ENCODE data around the gene PGRMC2.

The PGRMC2 gene

DNA sequence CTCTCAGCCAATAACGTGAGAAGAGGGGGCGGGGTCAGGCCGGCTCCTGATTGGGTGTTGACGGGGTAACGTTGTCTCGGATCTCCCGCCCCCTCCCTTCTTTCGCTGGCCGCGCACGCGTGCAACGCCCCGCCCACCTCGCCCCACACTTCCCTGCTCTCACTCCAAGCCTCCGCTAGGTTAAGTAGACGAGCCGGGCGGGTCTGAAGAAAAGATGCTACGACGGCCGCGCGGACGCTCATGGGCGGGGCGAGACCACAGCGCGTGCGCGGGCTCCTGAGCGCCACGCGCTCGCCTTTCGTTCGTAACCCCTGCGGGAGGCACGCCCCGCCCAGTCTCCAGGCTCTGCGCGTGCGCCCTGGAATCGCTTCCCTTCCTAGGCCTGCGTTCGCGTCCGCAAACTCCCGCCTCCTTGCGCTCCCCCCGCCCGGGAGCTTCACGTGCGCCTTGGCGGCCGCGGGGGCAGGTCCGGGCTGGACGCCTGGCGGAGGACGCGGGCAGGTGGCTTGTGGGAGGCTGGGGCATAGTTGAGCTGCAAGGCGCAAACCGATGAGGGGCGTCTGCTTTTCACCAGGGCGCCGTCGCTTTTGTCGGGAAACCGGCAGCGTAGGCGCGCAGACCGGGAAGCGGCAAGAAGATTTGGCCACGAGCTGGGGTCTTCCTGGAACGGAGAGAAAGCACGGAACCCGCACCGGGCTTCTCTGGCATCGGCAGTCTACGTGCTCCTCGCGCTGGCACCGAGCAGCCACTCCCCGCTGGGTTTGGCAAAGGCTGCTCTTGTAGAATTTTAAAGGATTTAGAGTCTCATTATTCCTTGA lies 467 bp upstream of the PGRMC2 start:
- TF ChIP-seq, protein P1, sequence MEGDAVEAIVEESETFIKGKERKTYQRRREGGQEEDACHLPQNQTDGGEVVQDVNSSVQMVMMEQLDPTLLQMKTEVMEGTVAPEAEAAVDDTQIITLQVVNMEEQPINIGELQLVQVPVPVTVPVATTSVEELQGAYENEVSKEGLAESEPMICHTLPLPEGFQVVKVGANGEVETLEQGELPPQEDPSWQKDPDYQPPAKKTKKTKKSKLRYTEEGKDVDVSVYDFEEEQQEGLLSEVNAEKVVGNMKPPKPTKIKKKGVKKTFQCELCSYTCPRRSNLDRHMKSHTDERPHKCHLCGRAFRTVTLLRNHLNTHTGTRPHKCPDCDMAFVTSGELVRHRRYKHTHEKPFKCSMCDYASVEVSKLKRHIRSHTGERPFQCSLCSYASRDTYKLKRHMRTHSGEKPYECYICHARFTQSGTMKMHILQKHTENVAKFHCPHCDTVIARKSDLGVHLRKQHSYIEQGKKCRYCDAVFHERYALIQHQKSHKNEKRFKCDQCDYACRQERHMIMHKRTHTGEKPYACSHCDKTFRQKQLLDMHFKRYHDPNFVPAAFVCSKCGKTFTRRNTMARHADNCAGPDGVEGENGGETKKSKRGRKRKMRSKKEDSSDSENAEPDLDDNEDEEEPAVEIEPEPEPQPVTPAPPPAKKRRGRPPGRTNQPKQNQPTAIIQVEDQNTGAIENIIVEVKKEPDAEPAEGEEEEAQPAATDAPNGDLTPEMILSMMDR (conservative IDR thresholded peaks at IDR 0.05; ENCODE audit: control insufficient read depth, insufficient read depth, low read depth, low read length) = no peak
- H3K4me3 ChIP-seq (ENCODE audit: control insufficient read depth, low read depth, low read length) = peak overlapping the region; percentile 74
- peak; percentile 98 for DNase-seq (ENCODE audit: low read depth)

DNA sequence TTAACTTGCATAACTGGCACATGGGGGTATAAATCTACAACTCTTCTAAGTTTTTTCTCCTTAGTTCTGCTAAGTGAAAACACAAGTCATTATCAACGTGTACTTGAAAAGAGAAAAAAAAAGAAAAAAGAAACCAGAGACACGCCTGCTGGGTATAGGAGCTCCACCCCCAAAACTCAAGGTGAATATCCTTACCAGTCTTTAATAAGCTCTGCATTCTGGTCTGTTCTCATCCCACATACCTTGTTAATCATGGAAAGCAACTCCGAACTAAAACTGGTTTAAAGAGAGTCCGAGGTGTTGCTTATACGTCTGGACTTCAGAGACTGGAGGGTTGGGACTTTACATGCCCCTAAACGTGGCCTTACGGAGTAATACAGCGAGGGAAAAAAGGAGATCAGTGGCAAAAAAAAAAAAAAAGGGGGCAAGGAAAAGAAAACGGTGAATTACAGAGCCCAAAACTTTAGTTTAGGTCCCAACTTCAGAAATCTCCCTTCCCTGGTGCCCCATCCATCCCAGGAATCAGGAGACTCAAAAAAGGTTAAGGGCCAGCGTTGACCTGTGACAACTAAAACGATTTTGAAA lies 1.0 kb downstream of the PGRMC2 start:
- H3K4me3 ChIP-seq (ENCODE audit: control insufficient read depth, low read depth, low read length) = peak overlapping the region; percentile 69
- TF ChIP-seq, protein P1 (conservative IDR thresholded peaks at IDR 0.05; ENCODE audit: control insufficient read depth, insufficient read depth, low read depth, low read length) = no peak
- peak; percentile 48 for DNase-seq (ENCODE audit: low read depth)

DNA sequence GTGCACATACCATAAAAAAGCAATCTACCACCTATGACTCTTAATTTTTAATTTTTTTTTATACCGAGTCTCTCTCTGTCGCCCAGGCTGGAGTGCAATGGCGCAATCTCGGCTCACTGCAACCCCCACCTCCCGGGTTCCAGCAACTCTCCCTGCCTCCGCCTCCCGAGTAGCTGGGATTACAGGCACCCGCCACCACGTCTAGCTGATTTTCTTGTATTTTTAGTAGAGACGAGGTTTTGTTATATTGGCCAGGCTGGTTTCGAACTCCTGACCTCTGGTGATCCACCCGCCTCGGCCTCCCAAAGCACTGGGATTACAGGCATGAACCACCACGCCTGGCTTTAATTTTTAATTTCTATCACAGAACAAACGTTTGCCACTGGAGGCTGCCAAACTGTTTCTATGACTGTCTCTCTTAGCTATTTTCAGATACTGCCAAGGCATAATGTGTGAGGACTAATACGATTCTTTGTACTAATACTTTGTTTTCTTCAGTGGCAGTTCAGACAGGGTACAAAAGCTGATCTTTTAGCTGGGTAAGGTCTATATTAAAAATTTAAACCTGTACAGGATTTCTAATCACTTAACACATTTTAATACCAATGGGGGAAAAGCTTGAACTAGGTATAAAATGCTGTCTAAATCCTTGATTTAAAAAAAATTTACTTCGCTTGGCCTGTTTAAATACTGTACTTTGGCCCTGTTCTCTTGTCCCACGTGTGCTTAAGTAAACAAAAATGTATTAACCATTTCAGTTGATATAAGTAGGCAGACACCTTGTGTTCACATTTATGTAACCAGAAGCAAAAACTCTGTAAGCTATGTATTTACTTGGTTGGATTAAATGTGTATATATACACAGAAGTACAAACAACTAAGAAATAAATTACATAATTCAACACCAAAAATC lies 2.3 kb downstream of the PGRMC2 start:
- DNase-seq (ENCODE audit: low read depth) = peak; percentile 79
- TF ChIP-seq, protein P1 (conservative IDR thresholded peaks at IDR 0.05; ENCODE audit: control insufficient read depth, insufficient read depth, low read depth, low read length) = no peak
- peak overlapping the region; percentile 69 for H3K4me3 ChIP-seq (ENCODE audit: control insufficient read depth, low read depth, low read length)

DNA sequence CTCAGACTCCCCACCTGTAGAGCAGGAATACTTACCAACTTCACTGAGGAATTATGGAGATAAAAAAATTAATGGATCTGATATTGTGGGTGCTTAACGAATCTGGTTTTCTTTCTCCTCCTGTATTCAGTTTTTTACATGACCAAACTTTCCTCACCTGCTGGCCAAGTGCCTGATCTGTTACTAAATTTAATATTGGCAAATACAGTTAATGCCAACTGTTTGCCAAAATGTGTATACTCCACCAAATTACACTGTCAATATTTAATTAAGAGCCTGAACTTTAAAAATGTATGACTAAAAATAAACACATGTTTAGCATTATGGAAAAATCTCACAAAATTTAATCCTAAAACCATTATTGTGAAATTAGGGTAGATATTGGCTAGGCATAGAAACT lies 3.3 kb downstream of the PGRMC2 start:
- TF ChIP-seq, protein P1 (conservative IDR thresholded peaks at IDR 0.05; ENCODE audit: control insufficient read depth, insufficient read depth, low read depth, low read length) = no peak
- no peak overlapping the region for H3K4me3 ChIP-seq (ENCODE audit: control insufficient read depth, low read depth, low read length)

DNA sequence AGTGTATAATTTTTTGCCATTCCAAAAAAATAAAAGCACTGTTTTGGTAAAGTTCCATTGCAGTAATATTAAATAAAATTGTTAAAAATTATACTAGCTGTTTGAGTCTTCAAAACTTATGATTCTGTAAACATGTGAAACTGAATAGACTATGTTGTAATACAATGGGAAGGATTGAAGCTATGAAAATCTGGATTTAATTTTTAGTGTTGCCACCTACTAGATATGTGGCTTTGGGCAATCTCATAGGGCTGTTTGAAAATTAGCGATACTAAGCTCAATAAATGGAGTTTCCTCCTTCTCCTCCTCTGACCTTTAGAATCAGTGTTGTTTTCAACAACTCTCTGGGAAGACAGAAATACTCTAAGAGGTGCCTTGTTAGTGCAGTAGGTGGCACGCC lies 4.5 kb downstream of the PGRMC2 start:
- TF ChIP-seq, protein P1 (conservative IDR thresholded peaks at IDR 0.05; ENCODE audit: control insufficient read depth, insufficient read depth, low read depth, low read length) = no peak
- DNase-seq (ENCODE audit: low read depth) = no peak
- H3K4me3 ChIP-seq (ENCODE audit: control insufficient read depth, low read depth, low read length) = no peak overlapping the region

More for the DNA sequence above, 3.3 kb downstream of the PGRMC2 start:
- no peak for DNase-seq (ENCODE audit: low read depth)

DNA sequence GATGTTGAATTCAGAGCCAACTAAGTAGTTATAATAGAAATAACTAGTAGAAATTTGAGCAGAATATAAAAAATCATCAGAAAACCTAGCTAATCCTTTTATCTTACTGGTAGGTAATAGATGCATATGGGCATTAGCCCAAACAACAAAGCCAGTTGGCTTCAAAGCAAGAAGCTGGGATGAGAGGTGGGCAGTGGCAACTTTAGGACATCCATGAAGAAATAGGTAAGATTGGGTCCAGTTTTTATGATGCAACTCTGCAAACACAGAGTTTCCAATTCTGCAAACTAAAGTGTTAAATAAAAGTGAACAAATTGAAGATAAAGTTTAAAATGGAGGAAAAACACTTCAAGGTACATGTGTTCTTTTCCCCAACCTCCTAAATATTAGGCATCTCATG lies 5.1 kb downstream of the PGRMC2 start:
- DNase-seq (ENCODE audit: low read depth) = no peak
- TF ChIP-seq, protein P1 (conservative IDR thresholded peaks at IDR 0.05; ENCODE audit: control insufficient read depth, insufficient read depth, low read depth, low read length) = no peak
- H3K4me3 ChIP-seq (ENCODE audit: control insufficient read depth, low read depth, low read length) = no peak overlapping the region

All from fibroblast of mammary gland (primary cell).